ENCODE measurements around the gene DPH6. TPM values are rescaled to one million over a fixed set of nuclear protein-coding genes. Genes with fewer than 3 reads are reported as not detected.

The DPH6 gene
- total RNA-seq, 6 experiments from 2014 or later, result 5.5 to 12.8 (median 6.9) TPM

DNA sequence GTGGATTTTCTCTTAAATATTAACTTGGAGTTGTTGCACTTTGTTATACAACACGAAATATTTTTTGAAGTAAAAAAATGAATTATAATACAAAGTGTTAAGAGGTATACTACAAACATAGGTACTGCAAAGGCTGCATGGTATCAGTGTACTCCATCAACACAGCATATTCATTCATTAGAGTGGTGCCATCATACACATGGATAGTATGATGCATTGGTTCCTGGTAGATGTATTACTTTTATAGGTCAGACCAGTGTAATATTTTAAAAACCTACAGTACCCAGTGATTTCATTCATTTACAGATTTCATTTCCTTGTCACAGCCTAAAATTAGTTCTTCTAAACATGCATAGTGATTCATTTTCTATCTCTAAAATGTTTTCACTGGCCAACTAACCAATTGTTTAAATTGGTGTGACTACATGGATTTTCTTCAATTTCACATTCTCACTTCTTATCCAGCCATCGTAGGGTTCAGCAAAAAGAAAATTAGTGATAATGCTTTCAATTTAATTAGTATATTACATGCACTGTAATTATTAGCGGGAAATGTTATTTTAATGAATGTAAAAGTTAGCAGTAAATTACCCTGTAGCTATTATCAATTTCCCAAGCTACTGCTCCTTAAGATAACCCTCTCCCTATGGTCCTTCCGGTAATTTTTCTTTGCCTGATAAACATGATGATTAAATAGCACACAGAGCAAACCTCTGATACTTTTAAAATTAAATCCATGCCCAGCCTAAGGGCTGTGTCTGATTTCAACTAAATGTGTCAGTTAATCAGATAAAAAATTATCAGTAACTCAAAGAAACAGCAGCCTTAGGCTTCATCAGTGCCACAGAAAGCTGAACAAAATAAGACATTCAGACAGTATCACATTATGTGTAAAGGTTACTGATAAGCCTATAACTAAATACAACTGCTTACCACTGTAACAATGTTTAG, 68.4 kb downstream of the DPH6 start:
- DNase-seq (no peak), ATAC-seq (no peak)
- intact Hi-C loops (cut with DNase I), result no loop called here
- H3K9me3 ChIP-seq, result no peaks in the 10 kb centered on the region
- no peaks in the 10 kb centered on the region for H3K27me3 ChIP-seq
- H3K27ac ChIP-seq, result no peak overlapping the region
- TF ChIP-seq POLR2A (IDR thresholded peaks at IDR 0.05), result no peak
- TF ChIP-seq, protein P1, sequence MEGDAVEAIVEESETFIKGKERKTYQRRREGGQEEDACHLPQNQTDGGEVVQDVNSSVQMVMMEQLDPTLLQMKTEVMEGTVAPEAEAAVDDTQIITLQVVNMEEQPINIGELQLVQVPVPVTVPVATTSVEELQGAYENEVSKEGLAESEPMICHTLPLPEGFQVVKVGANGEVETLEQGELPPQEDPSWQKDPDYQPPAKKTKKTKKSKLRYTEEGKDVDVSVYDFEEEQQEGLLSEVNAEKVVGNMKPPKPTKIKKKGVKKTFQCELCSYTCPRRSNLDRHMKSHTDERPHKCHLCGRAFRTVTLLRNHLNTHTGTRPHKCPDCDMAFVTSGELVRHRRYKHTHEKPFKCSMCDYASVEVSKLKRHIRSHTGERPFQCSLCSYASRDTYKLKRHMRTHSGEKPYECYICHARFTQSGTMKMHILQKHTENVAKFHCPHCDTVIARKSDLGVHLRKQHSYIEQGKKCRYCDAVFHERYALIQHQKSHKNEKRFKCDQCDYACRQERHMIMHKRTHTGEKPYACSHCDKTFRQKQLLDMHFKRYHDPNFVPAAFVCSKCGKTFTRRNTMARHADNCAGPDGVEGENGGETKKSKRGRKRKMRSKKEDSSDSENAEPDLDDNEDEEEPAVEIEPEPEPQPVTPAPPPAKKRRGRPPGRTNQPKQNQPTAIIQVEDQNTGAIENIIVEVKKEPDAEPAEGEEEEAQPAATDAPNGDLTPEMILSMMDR (IDR thresholded peaks at IDR 0.05), result no peak
- H3K36me3 ChIP-seq, result no peaks in the 10 kb centered on the region
- no peaks in the 10 kb centered on the region for H3K4me1 ChIP-seq
- no peak overlapping the region for H3K4me3 ChIP-seq
- 62% methylated on average over 4 of the region's 4 CpGs for WGBS (ENCODE audit: insufficient coverage, low coverage, low lambda C conversion rate, missing lambda C conversion rate)

DNA sequence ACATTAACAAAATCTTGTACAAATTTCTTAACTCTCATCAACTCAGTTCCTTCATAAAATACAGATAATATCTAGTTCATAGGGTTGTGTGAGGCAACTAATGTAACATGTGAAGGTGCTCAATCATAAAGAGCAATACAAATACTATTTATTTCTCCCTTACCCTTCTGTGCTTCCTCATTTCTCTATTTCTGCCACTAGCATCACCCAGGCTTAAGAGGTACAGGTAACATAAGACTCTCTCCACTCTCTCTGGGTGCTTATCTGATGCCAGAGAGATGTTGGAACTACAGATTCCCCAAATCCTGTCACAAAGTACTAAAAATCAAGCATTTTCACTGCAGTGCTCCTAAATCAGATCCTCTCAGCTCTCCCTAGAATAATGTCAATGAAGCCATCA, 74.9 kb downstream of the DPH6 start:
- DNase-seq (no peak), ATAC-seq (no peak)
- Histone ChIP-seq H3K36me3 (no peaks in the 10 kb centered on the region), H3K27ac (no peak overlapping the region), H3K4me3 (no peak overlapping the region), H3K4me1 (no peaks in the 10 kb centered on the region), H3K9me3 (no peaks in the 10 kb centered on the region), H3K27me3 (no peaks in the 10 kb centered on the region)
- intact Hi-C loops (cut with DNase I), result no loop called here
- TF ChIP-seq, protein P1 (IDR thresholded peaks at IDR 0.05), result no peak
- no peak for TF ChIP-seq POLR2A (IDR thresholded peaks at IDR 0.05)

DNA sequence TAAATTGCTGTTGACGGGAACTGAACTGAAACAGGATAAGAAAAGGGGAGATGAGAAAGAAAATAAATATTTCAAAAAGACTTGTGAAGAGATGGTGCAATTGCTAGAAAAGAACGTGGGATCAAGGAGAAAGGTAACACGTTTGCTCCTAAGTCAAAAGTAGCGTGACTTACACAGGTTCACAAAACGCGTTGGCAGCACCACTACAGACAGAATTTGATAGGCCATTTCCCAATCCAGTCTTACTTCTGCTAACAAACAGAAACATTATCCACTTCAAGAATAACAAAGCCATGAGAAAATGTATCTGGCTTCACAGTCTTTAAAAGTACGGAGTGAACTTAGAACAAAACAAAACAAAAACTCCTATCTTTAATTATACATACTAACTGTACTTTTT, 75.5 kb downstream of the DPH6 start:
- Histone ChIP-seq H3K4me3 (no peak overlapping the region), H3K27ac (no peak overlapping the region), H3K27me3 (no peaks in the 10 kb centered on the region), H3K4me1 (no peaks in the 10 kb centered on the region), H3K9me3 (no peaks in the 10 kb centered on the region), H3K36me3 (no peaks in the 10 kb centered on the region)
- ATAC-seq, result no peak
- intact Hi-C loops (cut with DNase I), result no loop called here
- TF ChIP-seq, protein P1 (IDR thresholded peaks at IDR 0.05), result no peak
- TF ChIP-seq POLR2A (IDR thresholded peaks at IDR 0.05), result no peak
- no peak for DNase-seq
- WGBS (ENCODE audit: insufficient coverage, low coverage, low lambda C conversion rate, missing lambda C conversion rate), result 93% methylated on average over 7 of the region's 7 CpGs

DNA sequence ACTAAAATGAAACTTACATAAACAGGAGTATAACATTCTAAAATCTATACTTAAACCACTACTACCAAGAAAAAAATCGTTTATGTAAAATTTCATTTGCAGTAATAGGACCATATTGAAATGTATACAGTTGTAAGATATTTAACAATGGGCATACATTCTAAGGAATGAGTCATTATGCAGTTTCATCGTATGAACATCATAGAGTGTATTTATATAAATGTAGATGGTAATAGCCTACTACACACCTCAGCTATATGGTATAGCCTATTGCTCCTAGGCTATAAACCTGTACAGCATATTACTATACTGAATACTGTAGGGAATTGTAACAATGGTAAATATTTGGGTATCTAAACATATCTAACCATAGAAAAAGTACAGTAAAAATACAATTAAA, 79.5 kb downstream of the DPH6 start:
- DNase-seq, result no peak
- no peaks in the 10 kb centered on the region for H3K36me3 ChIP-seq
- ATAC-seq, result no peak
- no peak overlapping the region for H3K4me3 ChIP-seq
- intact Hi-C loops (cut with DNase I), result no loop called here
- no peaks in the 10 kb centered on the region for H3K9me3 ChIP-seq
- 46% methylated on average over 2 of the region's 2 CpGs for WGBS (ENCODE audit: insufficient coverage, low coverage, low lambda C conversion rate, missing lambda C conversion rate)
- no peaks in the 10 kb centered on the region for H3K4me1 ChIP-seq
- H3K27ac ChIP-seq, result no peak overlapping the region
- TF ChIP-seq POLR2A (IDR thresholded peaks at IDR 0.05), result no peak
- TF ChIP-seq, protein P1 (IDR thresholded peaks at IDR 0.05), result no peak
- H3K27me3 ChIP-seq, result no peaks in the 10 kb centered on the region
